Coronary artery (tissue), 2 donors: Measurements from ENCODE around the gene ATOX1.

Source experiments
- DNase-seq: peaks from one replicate; pipeline ENCODE4 v3.0.0-alpha.2; 2017; ENCODE audit warnings: low spot score
- H3K27ac ChIP-seq, 2 donors: fragments of 200-600 bp; sonication (generic); one replicate each; pipeline ENCODE4 v1.5.1; 2016 to 2019
- H3K4me3 ChIP-seq: fragments of 200-600 bp; sonication (generic); 2 replicates; pipeline ENCODE4 v1.5.1; 2016; ENCODE audit warnings: mild to moderate bottlenecking, moderate library complexity
- CTCF ChIP-seq: fragments of 200-600 bp; sonication (generic); IDR thresholded peaks from one replicate; pipeline ENCODE4 v1.5.1; 2019; ENCODE audit warnings: antibody characterized with exemption

ATOX1 gene

GRCh38 chr5:151709109-151709735 is 49.2 kb downstream of the ATOX1 start:
- Histone ChIP-seq H3K27ac (no peak overlapping the region), H3K4me3 (no peak overlapping the region)
- TF ChIP-seq CTCF, result no peak
- DNase-seq, result no peak

GRCh38 chr5:151708126-151708525 is 50.3 kb downstream of the ATOX1 start:
- Histone ChIP-seq H3K4me3 (no peak overlapping the region), H3K27ac (no peak overlapping the region)
- DNase-seq, result no peak
- no peak for TF ChIP-seq CTCF

- TF ChIP-seq CTCF, result no peak
- no peak overlapping the region for H3K27ac ChIP-seq
- DNase-seq, result no peak
- H3K4me3 ChIP-seq, result no peak overlapping the region
Observed at GRCh38 chr5:151707567-151707966, 50.9 kb downstream of the ATOX1 start.

GRCh38 chr5:151706906-151707305 is 51.5 kb downstream of the ATOX1 start:
- H3K27ac ChIP-seq, result no peak overlapping the region
- H3K4me3 ChIP-seq, result no peak overlapping the region
- no peak for TF ChIP-seq CTCF
- DNase-seq, result no peak

GRCh38 chr5:151703780-151704179 is 54.7 kb downstream of the ATOX1 start:
- DNase-seq, result no peak
- no peak overlapping the region for H3K4me3 ChIP-seq
- TF ChIP-seq CTCF, result no peak
- no peak overlapping the region for H3K27ac ChIP-seq

GRCh38 chr5:151703227-151703626 is 55.2 kb downstream of the ATOX1 start:
- DNase-seq, result no peak
- no peak for TF ChIP-seq CTCF
- Histone ChIP-seq H3K4me3 (no peak overlapping the region), H3K27ac (no peak overlapping the region)

GRCh38 chr5:151700820-151701219 is 57.6 kb downstream of the ATOX1 start:
- no peak overlapping the region for H3K27ac ChIP-seq
- no peak for TF ChIP-seq CTCF
- DNase-seq, result no peak
- no peak overlapping the region for H3K4me3 ChIP-seq
